Esophagus muscularis mucosa (tissue), 4 donors: ENCODE measurements around the gene SCNN1B.

Experiments used
- CTCF ChIP-seq, 3 experiments: fragments of 200-600 bp in 2 of 3; fragments of 450-650 bp in 1 of 3; sonication (generic) in 2 of 3; IDR thresholded peaks; one replicate each; pipeline ENCODE4 v1.5.1; 2017 to 2019; ENCODE audit warnings: antibody characterized with exemption in 3 of 3, mild to moderate bottlenecking in 2 of 3, moderate library complexity in 1 of 3
- EP300 ChIP-seq: sonication (generic); formaldehyde crosslinking; IDR thresholded peaks from one replicate; pipeline ENCODE4 v1.6.1; 2017; ENCODE audit warnings: antibody characterized with exemption
- POLR2A ChIP-seq: fragments of 450-650 bp; IDR thresholded peaks from one replicate; pipeline ENCODE4 v1.6.1; 2017; ENCODE audit warnings: antibody characterized with exemption, moderate library complexity, mild to moderate bottlenecking, low read depth
- POLR2AphosphoS5 ChIP-seq, 2 donors: sonication (generic); formaldehyde crosslinking; IDR thresholded peaks; one replicate each; pipeline ENCODE4 v1.6.1; 2017; ENCODE audit warnings: antibody characterized with exemption in 2 of 2

- no peak for TF ChIP-seq CTCF (IDR thresholded peaks at IDR 0.05)
- TF ChIP-seq EP300: no peak
- TF ChIP-seq POLR2A: no peak
- no peak for TF ChIP-seq POLR2AphosphoS5 (IDR thresholded peaks at IDR 0.05)
These were observed 654 bp upstream of the SCNN1B start for GRCh38 chr16:23301251-23302044.
